Fibroblast of villous mesenchyme (primary cell): ENCODE results near the gene ROBO3. TPM values are rescaled to one million over a fixed set of nuclear protein-coding genes. Genes with fewer than 3 reads are reported as not detected.

ENCODE experiments used
- DNase-seq: peaks from one replicate; pipeline ENCODE4 v3.0.0-alpha.2; 2010; ENCODE audit warnings: low read depth
- H3K4me3 ChIP-seq: 2 replicates; pipeline ENCODE4 v1.5.1; 2011; ENCODE audit warnings: low read depth, mild to moderate bottlenecking, low read length
- CTCF ChIP-seq: IDR thresholded peaks from 2 replicates; pipeline ENCODE4 v1.5.1; 2012; ENCODE audit warnings: low read depth, mild to moderate bottlenecking, low read length; ENCODE audit not compliant: insufficient read depth
- total RNA-seq: library from RNA; depleted of rRNA; stranded (reverse); fragments of >200 nt; gene quantifications from 2 replicates; pipeline ENCODE4 v1.2.3, GENCODE V29; 2012

The ROBO3 gene
- total RNA-seq, 1 donor, result 6.5 TPM

- H3K4me3 ChIP-seq, result no peak overlapping the region
- no peak for DNase-seq
- no peak for TF ChIP-seq CTCF
These were observed 65.6 kb downstream of the ROBO3 start for GRCh38 chr11:124930799-124931198.

Other genes with a start within 250 kb of the ROBO3 start
- 24.2 and 30.9 TPM in 2 replicates for gene TBRG1, start 242.6 kb upstream of the ROBO3 start, total RNA-seq
- gene SIAE, start 191.7 kb upstream of the ROBO3 start, total RNA-seq, result 6.4 and 9.5 TPM in 2 replicates
- 12.1 and 13.5 TPM in 2 replicates for gene SPA17, start 191.5 kb upstream of the ROBO3 start, total RNA-seq
- 0.43 and 1.6 TPM in 2 replicates for gene NRGN, start 125.5 kb upstream of the ROBO3 start, total RNA-seq
- gene VSIG2, start 113.2 kb upstream of the ROBO3 start, total RNA-seq, result under 0.01 TPM in 1 of 2 replicates, not detected in the other
- gene ESAM, start 103.1 kb upstream of the ROBO3 start, total RNA-seq, result 0.43 and 0.97 TPM in 2 replicates
- 11.2 and 13.5 TPM in 2 replicates for gene MSANTD2, start 65.0 kb upstream of the ROBO3 start, total RNA-seq
- under 0.01 and 0.86 TPM in 2 replicates for gene ROBO4, start 32.4 kb downstream of the ROBO3 start, total RNA-seq
- gene HEPN1, start 53.8 kb downstream of the ROBO3 start, total RNA-seq, result not detected in 2 replicates
- gene HEPACAM, start 70.6 kb downstream of the ROBO3 start, total RNA-seq, result under 0.01 and 0.86 TPM in 2 replicates
- gene CCDC15, start 88.8 kb downstream of the ROBO3 start, total RNA-seq, result 2.6 and 3.5 TPM in 2 replicates
- gene SLC37A2, start 197.9 kb downstream of the ROBO3 start, total RNA-seq, result 0.97 and 1.7 TPM in 2 replicates
- 18.0 and 27.2 TPM in 2 replicates for gene TMEM218, start 246.2 kb downstream of the ROBO3 start, total RNA-seq